Measurements from ENCODE around the gene SH3BP5.
"Not testable (repeated sequence)": the region's sequence is repeated elsewhere in the genome, so short reads cannot be mapped to it uniquely, and the experiment has no call there.

The SH3BP5 gene, protein sequence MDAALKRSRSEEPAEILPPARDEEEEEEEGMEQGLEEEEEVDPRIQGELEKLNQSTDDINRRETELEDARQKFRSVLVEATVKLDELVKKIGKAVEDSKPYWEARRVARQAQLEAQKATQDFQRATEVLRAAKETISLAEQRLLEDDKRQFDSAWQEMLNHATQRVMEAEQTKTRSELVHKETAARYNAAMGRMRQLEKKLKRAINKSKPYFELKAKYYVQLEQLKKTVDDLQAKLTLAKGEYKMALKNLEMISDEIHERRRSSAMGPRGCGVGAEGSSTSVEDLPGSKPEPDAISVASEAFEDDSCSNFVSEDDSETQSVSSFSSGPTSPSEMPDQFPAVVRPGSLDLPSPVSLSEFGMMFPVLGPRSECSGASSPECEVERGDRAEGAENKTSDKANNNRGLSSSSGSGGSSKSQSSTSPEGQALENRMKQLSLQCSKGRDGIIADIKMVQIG

DNA sequence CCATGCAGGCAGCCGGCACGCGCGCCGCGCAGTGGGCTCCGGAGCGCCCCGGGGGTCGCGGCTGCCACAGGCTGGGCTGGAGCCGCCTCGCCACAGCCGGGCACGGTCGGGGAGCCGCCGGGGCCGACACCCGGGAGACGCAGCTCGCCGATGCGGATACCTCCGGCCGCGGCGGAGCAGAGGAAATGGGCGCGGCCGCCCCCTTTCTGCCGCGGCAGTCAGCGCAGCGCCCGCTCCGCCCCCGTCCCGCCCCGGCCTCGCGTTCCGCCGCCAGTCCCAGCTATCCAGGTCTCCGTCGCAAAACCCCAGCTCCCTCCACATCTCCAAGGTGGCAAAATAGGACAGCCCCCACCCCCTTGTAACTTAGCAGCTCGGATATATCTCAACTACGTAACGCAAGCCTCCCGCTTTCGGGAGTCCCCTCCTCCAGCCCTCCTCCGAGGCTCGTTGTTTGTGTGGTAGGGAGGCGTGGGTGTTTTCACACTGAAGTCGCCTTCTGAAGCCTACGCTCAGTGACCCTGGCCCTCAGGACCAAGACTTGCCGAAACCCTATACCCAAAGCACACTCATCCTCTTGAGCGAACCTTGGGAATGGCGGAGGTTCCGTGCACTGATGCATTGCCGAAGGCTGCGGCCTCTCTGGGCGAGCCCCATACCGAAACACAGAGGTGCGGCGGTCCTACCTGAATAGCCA lies at the start of gene SH3BP5:
TSS of gene SH3BP5 (minus strand) at position 182 of the 694 bp plus-strand sequence. CDS start at position 4, 178 bp downstream.
- ATAC-seq: peak; percentile 87 to 88

DNA sequence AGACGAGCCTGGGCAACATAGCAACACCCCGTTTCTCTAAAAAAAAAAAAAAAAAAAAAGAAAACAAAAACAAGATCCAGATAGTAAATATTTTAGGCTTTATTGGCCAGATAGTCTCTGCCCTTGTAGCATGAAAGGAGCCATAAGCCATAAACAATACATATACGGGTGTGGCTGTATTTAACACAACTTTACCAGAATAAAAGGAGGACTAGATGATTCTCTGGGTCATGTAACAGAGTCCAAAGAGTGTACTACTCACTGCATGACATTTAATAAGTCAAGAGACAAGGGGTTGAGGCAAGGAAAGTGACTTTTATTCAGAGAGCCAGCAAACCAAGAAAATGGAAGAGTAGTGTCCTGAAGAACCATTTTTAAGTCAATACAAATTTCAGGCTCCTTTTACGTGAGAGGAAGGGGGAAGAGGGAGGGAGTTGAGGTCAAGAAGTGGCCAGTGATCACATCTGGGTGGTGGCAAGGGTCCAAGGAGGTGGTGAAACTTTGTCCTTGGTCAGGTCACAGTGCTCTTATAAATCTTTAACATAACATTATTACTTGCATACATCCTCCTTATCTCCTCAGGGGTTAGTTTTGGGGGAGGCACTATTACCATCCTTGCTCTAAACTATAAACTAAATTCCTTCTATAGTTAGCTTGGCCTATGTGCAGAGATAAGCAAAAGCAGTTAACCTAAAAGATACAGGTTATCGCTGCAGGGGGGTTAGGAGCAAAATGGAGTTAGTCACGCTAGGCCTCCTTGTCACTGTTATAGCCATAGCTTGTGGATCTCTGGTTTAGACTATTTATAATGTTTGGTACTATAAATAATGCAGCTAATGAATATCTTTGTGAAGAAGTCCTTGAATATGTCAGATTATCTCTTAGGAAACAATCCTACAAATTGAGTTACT lies 48.8 kb upstream of the SH3BP5 start:
- no peak for ATAC-seq

DNA sequence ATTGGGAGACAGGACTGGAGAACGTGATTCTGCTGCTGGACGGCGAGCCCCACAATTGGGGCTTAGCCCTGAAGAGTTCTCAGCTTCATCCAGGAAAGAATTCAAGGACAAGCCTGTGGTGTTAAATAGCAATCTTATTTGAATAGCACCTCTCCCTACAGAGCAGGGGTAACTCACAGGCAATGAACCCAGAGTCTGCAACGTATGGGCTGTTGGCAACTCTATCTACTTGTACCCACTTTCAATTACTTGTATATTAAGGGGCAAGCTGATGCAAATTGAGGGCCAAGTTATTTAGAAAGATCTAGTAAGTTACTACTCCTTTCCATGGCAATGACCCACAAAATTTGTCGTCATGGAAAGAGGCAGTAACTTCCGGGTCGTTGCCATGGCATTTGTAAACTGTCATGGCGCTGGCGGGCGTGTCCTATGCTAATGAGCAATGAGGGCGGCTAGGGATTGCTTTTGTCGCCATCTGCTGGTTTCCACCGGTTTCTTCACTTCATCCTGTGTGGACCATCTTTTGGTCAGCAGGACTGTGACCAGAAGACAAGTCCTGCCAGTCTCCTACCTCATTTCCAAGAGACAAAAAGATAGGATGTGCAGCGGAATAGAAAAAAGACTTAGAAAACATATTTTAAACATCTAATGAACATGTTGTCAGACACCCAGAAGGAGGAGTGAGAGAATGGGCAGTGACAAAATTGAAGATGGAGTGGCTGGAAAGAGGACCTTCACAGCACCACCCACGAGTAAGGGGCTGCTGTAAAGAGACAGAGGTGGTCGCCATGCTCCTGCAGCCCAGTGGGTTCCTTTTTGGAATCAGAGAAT lies 45.8 kb upstream of the SH3BP5 start:
- ATAC-seq: peak; percentile 94 to 95

DNA sequence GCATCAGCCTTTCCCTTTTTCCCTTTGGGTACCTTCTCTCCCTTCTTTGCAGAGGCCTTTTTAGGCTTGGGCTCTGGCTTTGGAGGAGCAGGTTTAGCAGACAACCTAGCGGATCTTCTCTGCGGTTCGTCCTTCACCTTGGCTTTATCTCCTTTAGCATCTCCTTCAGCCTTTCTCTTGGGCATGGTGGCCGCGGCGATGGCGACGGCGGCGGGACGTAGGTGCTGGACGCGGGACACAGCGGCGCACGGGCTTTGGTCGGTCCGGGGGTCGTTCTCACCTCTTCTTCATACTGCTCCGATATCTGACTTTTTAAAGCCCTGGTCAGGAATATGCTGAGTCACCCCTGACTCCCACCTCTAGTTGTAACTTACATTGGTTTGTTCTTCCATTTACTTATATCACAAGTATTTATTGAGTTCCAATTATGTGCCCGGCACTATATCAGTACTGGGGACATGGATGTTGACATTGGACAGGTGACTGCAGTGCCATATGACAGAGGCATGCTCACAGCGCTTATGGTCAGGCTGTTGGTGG lies 43.1 kb upstream of the SH3BP5 start:
- ATAC-seq: no peak

DNA sequence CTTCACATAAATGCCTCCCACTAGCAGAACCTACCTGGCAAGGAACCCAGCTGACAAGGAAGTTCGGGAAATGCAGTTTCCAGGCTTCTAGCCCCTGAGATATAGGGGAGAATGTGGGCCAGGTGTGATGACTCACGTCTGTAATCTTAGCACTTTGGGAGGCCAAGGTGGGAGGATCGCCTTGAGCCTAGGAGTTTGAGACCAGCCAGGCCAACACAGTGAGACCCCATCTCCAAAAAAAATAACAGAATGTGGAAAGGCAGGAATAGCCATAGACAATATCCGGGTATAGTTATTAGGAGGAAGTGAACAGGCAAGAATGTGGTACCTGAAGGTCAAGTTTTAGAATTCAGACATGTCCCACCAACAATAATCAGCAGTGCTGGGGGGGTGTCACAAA lies 40.5 kb upstream of the SH3BP5 start:
- ATAC-seq: no peak

DNA sequence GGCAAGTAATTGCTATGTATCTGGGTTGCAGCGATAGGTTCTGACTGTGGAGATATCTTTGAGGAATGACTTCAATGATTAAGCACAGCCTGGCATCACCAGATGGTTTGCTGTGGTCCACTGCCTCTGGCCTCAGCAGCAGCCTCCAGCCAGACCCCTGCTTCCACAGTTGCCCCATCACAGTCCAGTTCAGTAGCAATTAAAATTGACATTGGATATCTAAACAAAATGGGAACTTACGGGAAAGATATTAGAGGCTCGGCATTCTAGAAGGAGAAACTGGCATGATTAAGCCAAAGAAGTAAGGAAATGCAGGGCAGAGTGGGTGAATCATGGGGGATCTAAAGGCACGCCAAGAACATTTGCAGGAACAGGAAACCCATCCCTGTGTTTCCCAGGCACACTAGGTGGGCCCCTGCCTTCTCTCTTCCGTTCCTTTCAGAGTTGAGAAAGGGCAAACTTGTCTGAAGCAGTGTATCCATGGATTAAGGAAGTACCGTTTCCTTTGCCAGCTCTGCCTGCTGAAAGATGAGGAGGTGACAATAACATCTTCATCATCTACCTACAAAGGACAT lies 36.3 kb upstream of the SH3BP5 start:
- ATAC-seq: no peak

DNA sequence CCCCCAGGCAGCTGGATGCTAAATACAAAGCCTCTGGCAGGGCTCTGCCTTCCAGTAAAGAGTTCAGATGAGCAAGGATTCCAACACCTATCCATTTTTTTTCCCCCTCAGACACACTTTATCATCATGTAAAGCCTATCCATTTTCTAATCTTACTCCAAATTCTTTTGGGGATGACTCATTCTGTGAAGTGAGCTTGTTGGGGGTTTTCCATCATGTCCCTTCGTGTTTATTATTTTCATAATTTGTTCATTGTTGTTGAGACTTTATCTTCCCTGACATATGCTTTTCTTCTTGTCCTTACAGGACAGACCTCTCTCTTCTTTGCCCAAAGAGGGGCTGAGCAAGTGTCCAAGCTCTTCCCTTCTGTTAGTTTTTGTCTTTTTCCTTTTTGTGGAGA lies 34.7 kb upstream of the SH3BP5 start:
- ATAC-seq: no peak

DNA sequence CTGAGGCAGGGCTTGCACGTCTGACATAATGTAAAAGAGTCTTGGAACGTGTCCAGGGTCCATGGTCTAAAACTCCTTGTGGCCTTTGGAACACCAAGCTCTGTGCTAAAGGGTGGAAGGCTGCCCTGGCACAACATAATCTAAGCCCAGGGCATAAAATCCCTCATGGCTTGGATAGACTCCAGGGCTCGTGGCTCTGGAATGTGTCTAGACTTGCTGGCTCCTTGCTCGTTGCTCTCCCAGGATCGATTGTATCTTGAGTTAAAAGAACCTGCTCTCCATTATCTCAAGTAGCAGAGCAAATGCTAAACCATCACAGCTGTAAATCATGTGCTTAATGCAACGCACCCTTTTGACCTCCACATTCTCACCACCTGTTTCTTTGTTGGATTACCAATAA lies 31.7 kb upstream of the SH3BP5 start:
- not testable (repeated sequence) for ATAC-seq

DNA sequence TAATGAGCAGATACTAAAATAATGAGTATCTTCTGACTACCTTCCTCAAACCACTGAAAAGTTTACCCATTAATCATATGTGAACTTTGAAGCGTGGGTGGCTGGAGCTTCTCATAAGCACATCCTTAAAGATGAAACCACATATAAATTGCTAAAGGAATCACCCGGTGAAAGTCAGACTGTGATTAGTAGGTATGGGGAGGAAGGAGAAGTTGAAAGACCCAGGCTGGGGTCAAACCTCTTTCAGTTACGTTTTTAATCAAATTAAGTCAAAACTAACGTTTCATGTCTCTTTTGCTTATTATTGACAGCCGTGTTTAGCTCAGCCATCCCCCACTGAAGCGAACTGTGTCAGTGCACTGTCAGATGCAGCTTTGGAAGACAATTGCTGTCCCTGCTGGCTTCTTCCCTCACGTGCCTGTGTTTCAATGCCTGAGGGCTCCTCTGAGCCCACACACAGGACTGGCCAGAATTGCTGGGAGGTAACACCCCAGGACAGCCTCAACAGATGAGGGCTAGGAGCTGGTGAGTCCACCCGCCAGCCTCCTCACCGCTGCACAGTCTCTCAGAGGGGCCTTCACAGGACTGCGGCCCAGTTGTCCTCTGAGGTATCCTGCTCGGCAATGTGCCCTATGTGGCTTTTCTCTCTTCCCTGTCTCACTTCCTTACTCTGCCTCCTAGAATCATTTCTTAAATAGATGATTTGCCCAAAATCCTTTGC lies 29.3 kb upstream of the SH3BP5 start:
- peak; percentile 85 to 86 for ATAC-seq

DNA sequence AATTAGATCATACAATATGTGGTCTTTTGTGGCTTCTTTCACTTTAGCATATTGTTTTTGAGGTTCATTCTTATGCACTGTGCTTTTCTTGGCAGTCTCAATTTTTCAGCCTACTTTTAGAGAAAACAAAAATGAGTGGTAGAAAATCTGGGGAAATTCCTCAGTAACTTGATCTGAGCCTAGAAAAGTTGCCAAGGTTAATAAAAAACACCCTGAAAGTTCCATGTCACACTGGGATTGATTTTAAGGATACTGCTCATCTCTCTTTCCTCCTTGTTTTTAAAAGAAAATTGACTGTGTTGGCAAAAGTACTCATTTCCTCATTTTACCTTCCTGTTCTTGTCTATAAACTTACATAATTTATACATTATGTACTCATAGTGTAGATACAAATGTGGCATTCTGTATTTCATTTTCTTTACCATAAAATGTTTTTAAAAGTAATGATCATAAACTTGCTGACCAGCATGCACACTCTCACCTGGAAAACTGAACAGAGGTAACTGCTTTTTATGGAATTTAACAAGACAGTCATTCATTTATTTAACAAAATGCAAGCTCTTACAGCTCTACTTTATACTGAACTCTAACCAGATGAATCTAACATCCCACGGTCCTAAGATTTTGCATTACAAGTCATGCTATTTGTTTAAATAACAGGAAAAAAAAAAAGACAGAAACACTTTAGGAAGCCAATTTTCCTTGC lies 28.6 kb upstream of the SH3BP5 start:
- peak in 1 of 2 donors; percentile 2 for ATAC-seq

DNA sequence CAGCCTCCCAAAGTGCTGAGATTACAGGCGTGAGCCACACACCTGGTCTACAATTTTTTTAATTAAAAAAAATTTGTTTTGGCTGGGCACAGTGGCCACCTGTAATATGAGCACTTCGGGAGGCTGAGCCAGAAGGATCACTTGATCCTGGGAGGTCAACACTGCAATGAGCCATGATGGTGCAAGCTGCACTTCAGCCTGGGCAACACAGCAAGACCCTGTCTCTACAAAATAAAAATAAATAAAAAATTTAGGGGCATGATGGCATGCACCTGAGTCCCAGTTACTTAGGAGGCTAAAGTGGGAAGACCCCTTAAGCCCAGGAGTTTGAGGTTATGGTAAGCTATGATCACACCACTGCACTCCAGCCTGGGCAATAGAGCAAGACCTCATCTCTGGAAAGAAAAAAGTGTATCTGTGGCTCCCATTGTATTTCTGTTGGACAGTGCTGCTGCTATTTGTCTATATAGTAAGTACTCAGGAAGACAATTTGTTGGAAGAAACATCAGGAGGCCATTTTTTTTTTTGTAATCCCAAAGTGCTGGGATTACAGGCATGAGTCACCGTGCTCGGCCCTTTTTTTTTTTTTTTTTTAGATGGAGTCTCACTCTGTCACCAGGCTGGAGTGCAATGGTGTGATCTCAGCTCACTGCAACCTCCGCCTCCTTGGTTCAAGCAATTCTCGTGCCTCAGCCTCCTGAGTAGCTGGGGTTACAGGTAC lies 27.5 kb upstream of the SH3BP5 start:
- ATAC-seq: no peak

DNA sequence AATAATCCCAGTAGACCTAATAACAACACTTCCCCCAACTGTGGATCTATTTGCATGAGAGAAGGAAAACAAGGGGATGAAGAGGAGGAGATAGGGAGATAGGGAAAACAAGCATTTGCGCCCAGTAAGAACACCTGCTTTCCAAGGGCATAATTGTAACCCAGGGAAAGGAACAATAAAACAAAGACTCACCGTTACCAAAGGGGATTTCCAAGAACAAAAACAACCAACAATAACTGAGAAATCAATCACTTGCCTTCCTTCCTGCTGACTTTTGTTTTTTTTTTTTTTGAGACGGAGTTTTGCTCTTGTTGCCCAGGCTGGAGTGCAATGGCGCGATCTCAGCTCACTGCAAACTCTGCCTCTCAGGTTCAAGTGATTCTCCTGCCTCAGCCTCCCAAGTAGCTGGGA lies 24.3 kb upstream of the SH3BP5 start:
- not testable (repeated sequence) for ATAC-seq

DNA sequence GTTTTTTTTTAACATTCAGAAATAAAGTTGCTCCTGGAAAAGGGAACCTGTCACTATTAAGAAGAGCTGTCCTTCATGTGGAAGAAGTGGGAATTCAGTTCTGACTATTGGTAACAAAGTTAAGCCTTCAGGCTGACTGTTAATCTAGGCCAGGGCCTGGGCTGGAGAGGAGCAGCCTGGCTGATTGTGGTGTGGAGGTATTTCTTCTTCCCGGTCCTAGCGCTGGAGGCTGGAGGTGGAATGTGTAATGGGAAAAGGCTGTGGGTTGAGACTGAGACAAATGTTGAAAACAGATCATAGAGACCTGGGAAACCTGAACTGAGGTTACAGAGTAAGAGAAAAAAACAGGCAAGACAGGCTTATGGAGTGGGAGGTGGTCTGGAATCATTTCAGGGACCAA lies 23.8 kb upstream of the SH3BP5 start:
- ATAC-seq: no peak

DNA sequence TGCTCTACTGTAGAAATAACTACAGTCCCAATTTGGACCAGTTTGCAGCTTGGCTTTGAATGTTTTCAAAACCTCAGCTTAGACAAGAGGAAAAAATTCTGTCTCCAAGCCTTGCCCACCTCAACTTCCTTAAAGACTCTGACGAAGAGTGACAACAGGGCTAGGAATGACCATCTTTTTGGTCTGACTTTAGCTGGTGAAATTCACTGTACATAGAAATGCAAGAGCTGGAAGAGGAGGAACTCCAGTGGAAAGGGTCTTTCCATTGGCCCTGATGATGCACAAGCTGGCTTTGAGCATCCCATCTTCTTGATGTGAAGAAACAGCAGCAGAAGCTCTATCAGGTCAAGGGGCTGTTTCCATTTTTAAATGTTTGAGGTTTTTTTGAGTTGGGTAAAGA lies 22.7 kb upstream of the SH3BP5 start:
- ATAC-seq: no peak

DNA sequence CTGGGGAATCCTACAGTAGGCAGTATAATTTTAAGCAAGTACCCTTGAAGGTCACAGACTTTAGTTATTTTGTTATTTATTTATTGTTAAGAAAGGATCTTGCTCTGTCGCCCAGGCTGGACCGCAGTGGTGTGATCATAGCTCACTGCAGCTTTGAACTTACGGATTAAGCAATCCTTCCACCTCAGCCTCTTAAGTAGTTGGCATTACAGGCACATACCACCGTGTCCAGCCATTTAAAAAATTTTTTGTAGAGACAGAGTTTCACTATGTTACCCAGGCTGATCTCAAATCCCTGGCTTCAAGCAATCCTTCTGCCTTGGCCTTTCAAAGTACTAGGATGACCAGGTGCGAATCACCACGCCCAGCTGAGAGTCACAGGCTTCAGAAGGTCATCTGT lies 22.1 kb upstream of the SH3BP5 start:
- no peak for ATAC-seq

DNA sequence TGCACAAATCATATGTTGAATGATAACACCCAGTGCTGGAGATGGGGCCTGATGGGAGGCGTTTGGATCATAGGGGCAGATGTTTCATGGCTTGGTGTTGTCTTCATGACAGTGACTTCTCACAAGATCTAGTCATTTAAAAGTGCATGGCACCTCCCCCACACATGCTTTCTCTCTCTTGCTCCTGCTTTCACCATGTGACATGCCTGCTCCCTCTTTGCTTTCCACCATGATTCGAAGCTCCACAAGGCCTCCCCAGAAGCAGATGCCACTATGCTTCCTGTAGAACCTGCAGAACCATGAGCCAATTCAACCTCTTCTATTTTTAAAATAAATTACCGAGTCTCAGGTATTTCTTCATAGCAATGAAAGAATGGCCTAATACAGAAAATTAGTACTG lies 17.8 kb upstream of the SH3BP5 start:
- ATAC-seq: no peak

DNA sequence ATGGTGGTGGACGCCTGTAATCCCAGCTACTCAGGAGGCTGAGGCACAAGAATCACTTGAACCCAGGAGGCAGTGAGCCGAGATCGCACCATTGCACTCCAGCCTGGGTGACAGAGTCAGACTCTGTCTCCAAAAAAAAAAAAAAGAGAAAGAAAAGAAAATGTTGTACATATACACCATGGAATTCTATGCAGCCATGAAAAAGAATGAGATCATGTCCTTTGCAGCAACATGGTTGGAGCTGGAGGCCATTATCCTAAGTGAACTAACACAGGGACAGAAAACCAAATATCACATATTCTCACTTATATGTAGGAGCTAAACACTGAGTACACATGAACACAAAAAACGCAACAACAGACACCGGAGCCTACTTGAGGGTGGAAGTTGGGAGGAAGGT lies 17.1 kb upstream of the SH3BP5 start:
- ATAC-seq: not testable (repeated sequence)

DNA sequence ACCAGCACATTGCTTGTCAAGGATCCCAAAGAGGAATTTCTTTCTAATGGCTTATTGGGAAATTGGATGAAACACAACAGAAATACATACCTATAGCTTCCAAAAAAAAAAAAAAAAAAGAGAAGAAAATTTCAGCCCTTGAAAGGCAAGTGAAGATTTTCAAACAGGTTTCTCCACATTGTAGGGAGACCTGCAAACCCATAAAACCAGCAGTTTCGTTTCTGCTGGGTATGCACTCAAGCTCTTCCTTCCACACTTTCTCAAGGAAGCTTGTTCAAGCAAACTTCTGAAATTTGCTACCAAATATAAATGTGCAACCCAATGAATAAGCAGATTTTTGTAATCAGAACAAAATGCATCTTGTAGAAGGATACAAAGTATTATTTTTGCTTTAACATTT lies 15.9 kb upstream of the SH3BP5 start:
- ATAC-seq: no peak

DNA sequence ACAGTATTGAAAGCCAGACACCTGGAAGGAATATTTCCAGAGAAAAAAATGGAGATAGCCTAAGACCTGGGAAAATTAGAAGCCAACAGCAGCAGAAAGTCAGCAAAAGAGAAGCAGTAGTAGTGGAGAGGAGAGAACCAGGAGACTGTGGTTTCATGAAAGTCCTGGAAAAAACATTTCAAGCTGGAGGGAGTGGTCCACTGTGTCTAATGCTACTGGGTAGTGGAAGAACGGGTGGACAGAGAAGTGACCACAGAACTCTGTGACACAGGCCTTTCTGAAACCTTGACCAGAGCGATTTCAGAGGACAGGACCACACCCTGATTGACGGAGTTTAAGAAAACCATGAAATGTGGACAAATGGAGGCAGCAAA lies 15.3 kb upstream of the SH3BP5 start:
- no peak for ATAC-seq

All from activated CD4-positive, CD25-positive, alpha-beta regulatory T cell treated with anti-CD3 and anti-CD28 coated beads, Interleukin-2, amount 50 U/mL, for 24 hours (primary cell).